GM13977 (cell line): ENCODE data around the gene ITM2B.
"Not testable (repeated sequence)": the region's sequence is repeated elsewhere in the genome, so short reads cannot be mapped to it uniquely, and the experiment has no call there.

Experiments
- DNase-seq: peaks from one replicate; pipeline ENCODE4 v3.0.0; 2012; ENCODE audit warnings: low spot score
- in situ Hi-C: fragments of 300-500 bp; cut with MboI; formaldehyde crosslinking; loops from one replicate; pipeline ENCODE4 v1.12.0; 2022; ENCODE audit warnings: low sequenced_read_pairs, low pct_unique_long_range_greater_than_20kb, mixed read lengths, inconsistent platforms; ENCODE audit not compliant: unreplicated experiment
- TF ChIP-seq, protein P1 (sequence below): IDR thresholded peaks from 2 replicates; pipeline ENCODE4 v1.5.1; 2012; ENCODE audit warnings: mild to moderate bottlenecking, control low read depth; ENCODE audit not compliant: insufficient read depth; ENCODE audit errors: extremely low read depth, missing control alignments

ITM2B gene

DNA sequence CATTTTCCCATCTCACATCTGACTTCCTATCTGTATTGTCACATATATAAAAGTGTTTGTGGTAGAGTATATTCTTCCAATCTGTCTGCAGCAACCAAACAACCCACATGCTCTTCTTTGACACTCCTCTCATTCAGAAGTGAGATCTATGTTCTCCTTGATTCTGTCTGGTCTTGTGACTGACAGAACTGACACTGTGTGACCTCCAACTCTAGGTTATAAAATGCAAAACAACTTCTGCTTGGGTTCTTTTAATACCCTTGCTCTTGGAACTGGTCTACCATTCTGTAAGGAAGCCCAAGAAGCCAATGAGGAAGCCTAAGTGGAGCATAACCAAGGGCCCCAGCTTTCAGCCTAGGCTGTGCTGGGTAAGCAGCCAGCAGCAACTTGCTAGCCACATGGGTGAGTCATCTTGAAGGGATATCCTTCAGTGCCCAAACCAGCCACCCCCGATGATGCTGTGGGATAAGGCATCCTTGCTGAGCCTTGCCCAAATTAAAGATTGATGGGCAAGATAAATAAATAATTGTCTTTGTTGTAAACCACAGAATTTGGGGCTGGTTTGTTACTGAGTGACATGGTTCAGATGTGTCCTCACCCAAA is 18.4 kb upstream of the ITM2B start:
- TF ChIP-seq, protein P1, sequence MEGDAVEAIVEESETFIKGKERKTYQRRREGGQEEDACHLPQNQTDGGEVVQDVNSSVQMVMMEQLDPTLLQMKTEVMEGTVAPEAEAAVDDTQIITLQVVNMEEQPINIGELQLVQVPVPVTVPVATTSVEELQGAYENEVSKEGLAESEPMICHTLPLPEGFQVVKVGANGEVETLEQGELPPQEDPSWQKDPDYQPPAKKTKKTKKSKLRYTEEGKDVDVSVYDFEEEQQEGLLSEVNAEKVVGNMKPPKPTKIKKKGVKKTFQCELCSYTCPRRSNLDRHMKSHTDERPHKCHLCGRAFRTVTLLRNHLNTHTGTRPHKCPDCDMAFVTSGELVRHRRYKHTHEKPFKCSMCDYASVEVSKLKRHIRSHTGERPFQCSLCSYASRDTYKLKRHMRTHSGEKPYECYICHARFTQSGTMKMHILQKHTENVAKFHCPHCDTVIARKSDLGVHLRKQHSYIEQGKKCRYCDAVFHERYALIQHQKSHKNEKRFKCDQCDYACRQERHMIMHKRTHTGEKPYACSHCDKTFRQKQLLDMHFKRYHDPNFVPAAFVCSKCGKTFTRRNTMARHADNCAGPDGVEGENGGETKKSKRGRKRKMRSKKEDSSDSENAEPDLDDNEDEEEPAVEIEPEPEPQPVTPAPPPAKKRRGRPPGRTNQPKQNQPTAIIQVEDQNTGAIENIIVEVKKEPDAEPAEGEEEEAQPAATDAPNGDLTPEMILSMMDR = no peak
- no peak for DNase-seq
- in situ Hi-C loops = no loop called here

DNA sequence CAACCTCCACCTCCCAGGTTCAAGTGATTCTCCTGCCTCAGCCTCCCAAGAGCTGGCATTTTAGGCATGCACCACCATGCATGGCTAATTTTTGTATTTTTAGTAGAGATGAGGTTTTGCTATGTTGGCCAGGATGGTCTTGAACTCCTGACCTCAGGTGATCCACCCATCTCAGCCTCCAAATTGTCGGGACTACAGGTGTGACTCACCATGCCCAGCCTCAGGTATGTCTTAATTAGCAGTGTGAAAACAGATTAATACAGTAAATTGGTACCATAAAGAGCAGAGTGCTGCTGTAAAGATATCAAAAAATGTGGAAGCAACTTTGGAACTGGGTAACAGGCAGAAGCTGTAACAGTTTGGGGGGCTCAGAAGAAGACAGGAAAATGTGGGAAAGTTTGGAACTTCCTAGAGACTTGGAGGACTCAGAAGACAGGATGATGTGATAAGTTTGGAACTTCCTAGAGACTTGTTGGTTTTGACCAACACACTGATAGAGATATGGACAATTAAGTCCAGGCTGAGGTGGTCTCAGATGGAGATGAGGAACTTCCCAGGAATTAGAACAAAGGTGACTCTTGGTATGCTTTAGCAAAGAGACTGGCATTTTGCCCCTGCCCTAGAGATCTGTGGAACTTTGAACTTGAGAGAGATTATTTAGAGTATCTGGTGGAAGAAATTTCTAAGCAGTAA is 17.3 kb upstream of the ITM2B start:
- DNase-seq, in situ Hi-C loops: not testable (repeated sequence)

- in situ Hi-C loops = no loop called here
- TF ChIP-seq, protein P1 = no peak
- no peak for DNase-seq
Observed at GRCh38 chr13:48216204-48216711, 16.7 kb upstream of the ITM2B start.

DNA sequence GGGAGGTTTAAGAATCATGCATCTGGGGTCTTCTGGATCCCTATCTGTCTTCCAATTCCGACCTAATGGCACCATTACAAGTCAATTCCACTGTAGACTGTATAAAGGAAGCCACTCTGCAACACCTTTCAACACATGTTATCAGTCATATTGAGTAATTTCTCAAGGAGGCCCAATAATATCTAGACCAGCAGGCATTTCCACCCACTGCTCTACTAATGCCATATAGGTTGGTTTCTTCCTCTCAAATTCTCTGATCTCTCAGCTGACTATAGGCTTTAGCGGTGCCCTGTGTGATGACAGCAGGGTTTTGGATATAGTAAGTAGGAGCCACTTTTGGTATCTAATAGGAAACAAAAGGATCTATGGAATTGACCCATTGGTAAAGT is 12.4 kb upstream of the ITM2B start:
- no peak for DNase-seq
- in situ Hi-C loops = no loop called here
- TF ChIP-seq, protein P1 = no peak

DNA sequence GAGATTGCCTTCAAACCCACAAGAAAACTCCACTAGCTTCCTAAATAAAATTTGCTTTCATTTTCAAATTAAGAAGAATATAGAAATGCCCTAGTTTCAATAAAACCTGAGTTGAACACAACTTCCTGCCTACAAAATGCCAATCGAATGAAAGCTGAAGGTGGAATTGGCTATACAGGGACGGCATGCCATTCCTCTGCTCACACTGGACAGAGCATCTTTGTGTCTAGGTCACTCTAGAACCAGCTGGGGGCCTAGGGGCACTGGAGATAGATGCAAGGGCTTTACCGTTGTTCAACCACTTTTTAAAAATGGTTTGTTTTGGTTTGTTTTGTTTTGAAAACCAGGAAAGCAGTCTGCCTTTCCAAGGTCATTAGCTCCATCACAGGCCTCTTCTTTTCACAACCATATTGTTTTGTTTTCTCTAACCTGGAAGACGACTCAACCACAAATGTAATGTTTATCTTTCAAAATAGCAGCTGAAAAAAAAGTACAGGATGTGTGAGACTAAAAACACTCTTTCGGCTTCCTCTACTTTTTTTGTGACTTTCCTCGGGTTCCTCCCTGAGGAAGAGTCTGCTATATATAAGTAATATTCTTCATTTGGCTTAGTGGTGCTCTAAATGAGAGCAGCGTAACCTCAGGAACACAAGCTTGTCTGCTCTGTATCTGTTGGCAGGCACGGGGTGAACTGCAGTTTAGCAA is 11.9 kb upstream of the ITM2B start:
- in situ Hi-C loops = no loop called here

GRCh38 chr13:48221686-48222187 is 11.3 kb upstream of the ITM2B start:
- no peak for DNase-seq
- TF ChIP-seq, protein P1 = no peak
- in situ Hi-C loops = no loop called here

More for the DNA sequence above, 11.9 kb upstream of the ITM2B start:
- TF ChIP-seq, protein P1 = no peak
- DNase-seq = no peak
